HUES6 (cell line): Measurements from ENCODE around the gene VAV2.
"Not testable (repeated sequence)": the region's sequence is repeated elsewhere in the genome, so short reads cannot be mapped to it uniquely, and the experiment has no call there.

Experiments
- H3K27ac ChIP-seq: 2 replicates; pipeline ENCODE4 v1.7.0; 2013; ENCODE audit warnings: low read depth, mild to moderate bottlenecking, low read length, inconsistent platforms
- H3K27me3 ChIP-seq: 2 replicates; pipeline ENCODE4 v1.6.1; 2013; ENCODE audit warnings: low read length; ENCODE audit not compliant: control insufficient read depth, insufficient read depth
- H3K36me3 ChIP-seq: 2 replicates; pipeline ENCODE4 v1.6.1; 2013; ENCODE audit warnings: low read length; ENCODE audit not compliant: control insufficient read depth, insufficient read depth
- H3K4me1 ChIP-seq: 2 replicates; pipeline ENCODE4 v1.6.1; 2013; ENCODE audit warnings: low read length; ENCODE audit not compliant: control insufficient read depth, insufficient read depth
- H3K4me3 ChIP-seq: 2 replicates; pipeline ENCODE4 v1.5.1; 2013; ENCODE audit warnings: low read depth, low read length
- H3K9ac ChIP-seq: one replicate; pipeline ENCODE4 v1.6.1; 2013; ENCODE audit warnings: mild to moderate bottlenecking, low read length
- H3K9me3 ChIP-seq: 2 replicates; pipeline ENCODE4 v1.6.1; 2013; ENCODE audit warnings: low read depth, low read length; ENCODE audit not compliant: control insufficient read depth, insufficient read depth

The VAV2 gene

GRCh38 chr9:133929599-133929998, 62.5 kb downstream of the VAV2 start:
- Histone ChIP-seq H3K27me3 (no peaks in the 10 kb centered on the region), H3K27ac (no peak overlapping the region), H3K36me3 (peaks cover 15% of the 10 kb centered on the region), H3K9me3 (no peaks in the 10 kb centered on the region), H3K9ac (no peak overlapping the region), H3K4me3 (no peak overlapping the region), H3K4me1 (peaks cover 9% of the 10 kb centered on the region; the same call in 1 of the 2 replicates)

GRCh38 chr9:133928248-133928764, 63.8 kb downstream of the VAV2 start:
- Histone ChIP-seq H3K9me3 (no peaks in the 10 kb centered on the region), H3K27ac (no peak overlapping the region), H3K9ac (no peak overlapping the region), H3K36me3 (peaks cover 7% of the 10 kb centered on the region), H3K4me1 (peaks cover 9% of the 10 kb centered on the region; the same call in 1 of the 2 replicates), H3K4me3 (no peak overlapping the region), H3K27me3 (no peaks in the 10 kb centered on the region)

GRCh38 chr9:133927041-133927440, 65.1 kb downstream of the VAV2 start:
- no peak overlapping the region for H3K27ac ChIP-seq
- H3K4me1 ChIP-seq = peaks cover 9% of the 10 kb centered on the region; the same call in 1 of the 2 replicates
- H3K27me3 ChIP-seq = no peaks in the 10 kb centered on the region
- H3K36me3 ChIP-seq = peaks cover 6% of the 10 kb centered on the region; the same call in 1 of the 2 replicates
- H3K9me3 ChIP-seq = no peaks in the 10 kb centered on the region
- H3K9ac ChIP-seq = no peak overlapping the region
- no peak overlapping the region for H3K4me3 ChIP-seq

GRCh38 chr9:133926165-133926856, 65.8 kb downstream of the VAV2 start:
- Histone ChIP-seq H3K4me3 (no peak overlapping the region), H3K27ac (no peak overlapping the region), H3K9me3 (no peaks in the 10 kb centered on the region), H3K9ac (no peak overlapping the region), H3K27me3 (no peaks in the 10 kb centered on the region), H3K4me1 (peaks cover 4% of the 10 kb centered on the region; the same call in 1 of the 2 replicates), H3K36me3 (peaks cover 6% of the 10 kb centered on the region; the same call in 1 of the 2 replicates)

GRCh38 chr9:133924453-133924852, 67.7 kb downstream of the VAV2 start:
- Histone ChIP-seq H3K9ac (no peak overlapping the region), H3K36me3 (peaks cover 6% of the 10 kb centered on the region; the same call in 1 of the 2 replicates), H3K9me3 (no peaks in the 10 kb centered on the region), H3K4me1 (no peaks in the 10 kb centered on the region), H3K27ac (no peak overlapping the region), H3K4me3 (no peak overlapping the region), H3K27me3 (no peaks in the 10 kb centered on the region)

GRCh38 chr9:133923608-133924007, 68.5 kb downstream of the VAV2 start:
- not testable (repeated sequence) for H3K9ac ChIP-seq, H3K4me1 ChIP-seq, H3K4me3 ChIP-seq, H3K36me3 ChIP-seq, H3K27ac ChIP-seq, H3K27me3 ChIP-seq, H3K9me3 ChIP-seq

- Histone ChIP-seq H3K4me3 (no peak overlapping the region), H3K27me3 (no peaks in the 10 kb centered on the region), H3K9me3 (no peaks in the 10 kb centered on the region), H3K4me1 (peaks cover 10% of the 10 kb centered on the region; the same call in 1 of the 2 replicates), H3K27ac (no peak overlapping the region), H3K36me3 (peaks cover 6% of the 10 kb centered on the region; the same call in 1 of the 2 replicates), H3K9ac (no peak overlapping the region)
These were observed 70.3 kb downstream of the VAV2 start for GRCh38 chr9:133921866-133922265.

- Histone ChIP-seq H3K27ac (no peak overlapping the region), H3K4me1 (peaks cover 23% of the 10 kb centered on the region), H3K9ac (no peak overlapping the region), H3K9me3 (no peaks in the 10 kb centered on the region), H3K36me3 (peaks cover 6% of the 10 kb centered on the region; the same call in 1 of the 2 replicates), H3K4me3 (no peak overlapping the region), H3K27me3 (no peaks in the 10 kb centered on the region)
These were observed 71.7 kb downstream of the VAV2 start for GRCh38 chr9:133920471-133920870.

- Histone ChIP-seq H3K27ac (no peak overlapping the region), H3K4me3 (no peak overlapping the region), H3K4me1 (peaks cover 30% of the 10 kb centered on the region), H3K9ac (no peak overlapping the region), H3K27me3 (no peaks in the 10 kb centered on the region), H3K36me3 (peaks cover 2% of the 10 kb centered on the region; the same call in 1 of the 2 replicates), H3K9me3 (no peaks in the 10 kb centered on the region)
These were observed 72.6 kb downstream of the VAV2 start for GRCh38 chr9:133919253-133920115.

- Histone ChIP-seq H3K27ac (no peak overlapping the region), H3K4me3 (no peak overlapping the region), H3K9ac (no peak overlapping the region), H3K4me1 (peaks cover 38% of the 10 kb centered on the region), H3K9me3 (no peaks in the 10 kb centered on the region), H3K36me3 (no peaks in the 10 kb centered on the region; the same call in 1 of the 2 replicates), H3K27me3 (no peaks in the 10 kb centered on the region)
These were observed 73.9 kb downstream of the VAV2 start for GRCh38 chr9:133918111-133918813.
